ENCODE results near the gene SH3BP5.
A peak's percentile ranks its signal among the peaks of the same experiment; 100 is the strongest.

Gene SH3BP5

GRCh38 chr3:15300323-15301078, 31.9 kb downstream of the SH3BP5 start:
- no peak for DNase-seq (ENCODE audit: low read depth in 2 of 2, low spot score in 1 of 2)

GRCh38 chr3:15299036-15299435, 33.4 kb downstream of the SH3BP5 start:
- no peak for DNase-seq (ENCODE audit: low read depth in 2 of 2, low spot score in 1 of 2)

- no peak for DNase-seq (ENCODE audit: low read depth in 2 of 2, low spot score in 1 of 2)
These were observed 33.9 kb downstream of the SH3BP5 start for GRCh38 chr3:15298504-15298903.

- DNase-seq (ENCODE audit: low read depth in 2 of 2, low spot score in 1 of 2): no peak
These were observed 34.6 kb downstream of the SH3BP5 start for GRCh38 chr3:15297608-15298350.

- no peak for DNase-seq (ENCODE audit: low read depth in 2 of 2, low spot score in 1 of 2)
These were observed 36.9 kb downstream of the SH3BP5 start for GRCh38 chr3:15295506-15295905.

GRCh38 chr3:15294929-15295328, 37.5 kb downstream of the SH3BP5 start:
- no peak for DNase-seq (ENCODE audit: low read depth in 2 of 2, low spot score in 1 of 2)

- DNase-seq (ENCODE audit: low read depth in 2 of 2, low spot score in 1 of 2): no peak
These were observed 39.4 kb downstream of the SH3BP5 start for GRCh38 chr3:15292765-15293522.

- DNase-seq (ENCODE audit: low read depth in 2 of 2, low spot score in 1 of 2): peak in 1 of 2 donors; percentile 34
These were observed 40.5 kb downstream of the SH3BP5 start for GRCh38 chr3:15291589-15292541.

GRCh38 chr3:15290736-15291135, 41.6 kb downstream of the SH3BP5 start:
- no peak for DNase-seq (ENCODE audit: low read depth in 2 of 2, low spot score in 1 of 2)

GRCh38 chr3:15289661-15290060, 42.7 kb downstream of the SH3BP5 start:
- no peak for DNase-seq (ENCODE audit: low read depth in 2 of 2, low spot score in 1 of 2)

GRCh38 chr3:15288331-15289035, 43.9 kb downstream of the SH3BP5 start:
- no peak for DNase-seq (ENCODE audit: low read depth in 2 of 2, low spot score in 1 of 2)

- DNase-seq (ENCODE audit: low read depth in 2 of 2, low spot score in 1 of 2): no peak
These were observed 44.6 kb downstream of the SH3BP5 start for GRCh38 chr3:15287565-15288330.

GRCh38 chr3:15286022-15286421, 46.4 kb downstream of the SH3BP5 start:
- no peak for DNase-seq (ENCODE audit: low read depth in 2 of 2, low spot score in 1 of 2)

- no peak for DNase-seq (ENCODE audit: low read depth in 2 of 2, low spot score in 1 of 2)
These were observed 48.1 kb downstream of the SH3BP5 start for GRCh38 chr3:15284121-15284889.

GRCh38 chr3:15283702-15284101, 48.7 kb downstream of the SH3BP5 start:
- no peak for DNase-seq (ENCODE audit: low read depth in 2 of 2, low spot score in 1 of 2)

GRCh38 chr3:15281817-15282216, 50.6 kb downstream of the SH3BP5 start:
- DNase-seq (ENCODE audit: low read depth in 2 of 2, low spot score in 1 of 2): no peak

GRCh38 chr3:15280853-15281532, 51.4 kb downstream of the SH3BP5 start:
- DNase-seq (ENCODE audit: low read depth in 2 of 2, low spot score in 1 of 2): no peak
